ENCODE data around the gene CHMP6. TPM values are rescaled to one million over a fixed set of nuclear protein-coding genes. Genes with fewer than 3 reads are reported as not detected.

The CHMP6 gene
- total RNA-seq, 1 donor from 2014 or later, result 12.5 TPM

DNA sequence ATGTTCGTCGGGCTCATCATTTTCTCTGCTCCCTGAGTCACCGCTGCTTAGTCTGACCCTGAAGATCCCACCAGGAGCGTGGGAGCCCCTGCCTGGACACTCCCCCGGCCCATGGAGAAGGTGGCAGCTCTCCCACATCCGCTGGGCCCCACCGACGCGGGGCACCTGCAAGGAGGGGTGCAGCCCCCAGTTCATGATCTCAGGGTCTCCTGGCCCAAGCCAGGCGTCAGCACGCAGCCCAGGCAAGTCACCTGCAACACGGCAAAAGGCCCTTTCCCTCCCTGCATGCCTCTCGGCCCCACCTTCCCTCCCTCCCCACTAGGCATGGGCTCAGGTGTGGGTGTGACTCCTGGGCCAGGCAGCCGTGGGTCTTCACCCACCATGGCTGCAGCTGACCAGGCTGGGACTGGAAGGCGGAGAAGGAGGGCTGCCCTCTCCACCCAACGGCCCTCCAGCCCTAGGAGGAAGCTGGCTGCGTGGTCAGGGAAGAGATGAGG is 9.7 kb upstream of the CHMP6 start:
- H3K27me3 ChIP-seq (ENCODE audit: control insufficient read depth in 3 of 3, insufficient read depth in 3 of 3, low read length in 3 of 3), result peaks cover 9 to 26% (median 18%) of the 10 kb centered on the region in 3 donors
- no peaks in the 10 kb centered on the region for H3K36me3 ChIP-seq (ENCODE audit: control insufficient read depth in 3 of 3, insufficient read depth in 3 of 3, low read length in 3 of 3)
- no peak overlapping the region for H3K27ac ChIP-seq (ENCODE audit: low read depth, low read length)
- H3K9ac ChIP-seq (ENCODE audit: low read depth in 1 of 3, low read length in 3 of 3), result no peak overlapping the region
- peaks cover 2 to 11% (median 6%) of the 10 kb centered on the region in 3 donors for H3K4me1 ChIP-seq (ENCODE audit: control insufficient read depth in 3 of 3, insufficient read depth in 3 of 3, low read length in 3 of 3)
- no peak overlapping the region for H3K4me3 ChIP-seq (ENCODE audit: low read length in 3 of 3)
- H3K9me3 ChIP-seq (ENCODE audit: control insufficient read depth in 3 of 3, low read length in 3 of 3), result no peaks in the 10 kb centered on the region

GRCh38 chr17:80982426-80982974 is 9.1 kb upstream of the CHMP6 start:
- H3K27ac ChIP-seq (ENCODE audit: low read depth, low read length), result no peak overlapping the region

GRCh38 chr17:80983545-80983944 is 8.1 kb upstream of the CHMP6 start:
- peaks cover 9 to 26% (median 18%) of the 10 kb centered on the region in 3 donors for H3K27me3 ChIP-seq (ENCODE audit: control insufficient read depth in 3 of 3, insufficient read depth in 3 of 3, low read length in 3 of 3)
- H3K27ac ChIP-seq (ENCODE audit: low read depth, low read length), result no peak overlapping the region
- H3K36me3 ChIP-seq (ENCODE audit: control insufficient read depth in 3 of 3, insufficient read depth in 3 of 3, low read length in 3 of 3), result no peaks in the 10 kb centered on the region
- no peaks in the 10 kb centered on the region for H3K9me3 ChIP-seq (ENCODE audit: control insufficient read depth in 3 of 3, low read length in 3 of 3)
- H3K4me3 ChIP-seq (ENCODE audit: low read length in 3 of 3), result no peak overlapping the region
- H3K9ac ChIP-seq (ENCODE audit: low read depth in 1 of 3, low read length in 3 of 3), result no peak overlapping the region
- peaks cover 6 to 19% (median 18%) of the 10 kb centered on the region in 3 donors for H3K4me1 ChIP-seq (ENCODE audit: control insufficient read depth in 3 of 3, insufficient read depth in 3 of 3, low read length in 3 of 3)

More at GRCh38 chr17:80982426-80982974, 9.1 kb upstream of the CHMP6 start:
- Histone ChIP-seq H3K9ac (ENCODE audit: low read depth in 1 of 3, low read length in 3 of 3) (no peak overlapping the region), H3K4me1 (ENCODE audit: control insufficient read depth in 3 of 3, insufficient read depth in 3 of 3, low read length in 3 of 3) (peaks cover 2 to 12% (median 10%) of the 10 kb centered on the region in 3 donors), H3K27me3 (ENCODE audit: control insufficient read depth in 3 of 3, insufficient read depth in 3 of 3, low read length in 3 of 3) (peaks cover 9 to 26% (median 18%) of the 10 kb centered on the region in 3 donors), H3K4me3 (ENCODE audit: low read length in 3 of 3) (no peak overlapping the region), H3K9me3 (ENCODE audit: control insufficient read depth in 3 of 3, low read length in 3 of 3) (no peaks in the 10 kb centered on the region), H3K36me3 (ENCODE audit: control insufficient read depth in 3 of 3, insufficient read depth in 3 of 3, low read length in 3 of 3) (no peaks in the 10 kb centered on the region)

- Histone ChIP-seq H3K9me3 (ENCODE audit: control insufficient read depth in 3 of 3, low read length in 3 of 3) (no peaks in the 10 kb centered on the region), H3K4me1 (ENCODE audit: control insufficient read depth in 3 of 3, insufficient read depth in 3 of 3, low read length in 3 of 3) (peaks cover 8 to 28% (median 24%) of the 10 kb centered on the region in 3 donors), H3K27ac (ENCODE audit: low read depth, low read length) (no peak overlapping the region), H3K4me3 (ENCODE audit: low read length in 3 of 3) (no peak overlapping the region), H3K27me3 (ENCODE audit: control insufficient read depth in 3 of 3, insufficient read depth in 3 of 3, low read length in 3 of 3) (peaks cover 5 to 16% (median 12%) of the 10 kb centered on the region in 3 donors), H3K9ac (ENCODE audit: low read depth in 1 of 3, low read length in 3 of 3) (no peak overlapping the region), H3K36me3 (ENCODE audit: control insufficient read depth in 3 of 3, insufficient read depth in 3 of 3, low read length in 3 of 3) (no peaks in the 10 kb centered on the region)
These were observed 6.9 kb upstream of the CHMP6 start for GRCh38 chr17:80984749-80985148.

DNA sequence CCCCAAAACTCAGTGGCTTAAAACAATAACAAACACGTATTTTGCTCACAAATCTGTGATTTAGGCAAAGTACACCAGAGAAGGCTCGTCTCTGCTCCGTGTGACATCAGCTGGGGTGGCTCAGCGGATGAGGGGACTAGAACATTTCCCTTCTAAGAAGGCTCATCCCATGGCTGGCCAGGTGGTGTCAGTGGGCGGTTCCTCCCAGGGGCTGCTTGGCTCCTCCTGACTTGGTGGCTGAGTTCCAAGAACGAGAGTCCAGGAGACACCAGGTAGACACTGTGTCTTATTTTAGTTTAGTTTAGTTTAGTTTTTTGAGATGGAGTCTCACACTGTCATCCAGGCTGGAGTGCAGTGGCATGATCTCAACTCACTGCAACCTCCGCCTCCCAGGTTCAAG is 5.6 kb upstream of the CHMP6 start:
- no peaks in the 10 kb centered on the region for H3K9me3 ChIP-seq (ENCODE audit: control insufficient read depth in 3 of 3, low read length in 3 of 3)
- H3K27ac ChIP-seq (ENCODE audit: low read depth, low read length), result no peak overlapping the region
- H3K4me3 ChIP-seq (ENCODE audit: low read length in 3 of 3), result no peak overlapping the region
- peaks cover 0 to 10% (median 0%) of the 10 kb centered on the region in 3 donors for H3K27me3 ChIP-seq (ENCODE audit: control insufficient read depth in 3 of 3, insufficient read depth in 3 of 3, low read length in 3 of 3)
- H3K9ac ChIP-seq (ENCODE audit: low read depth in 1 of 3, low read length in 3 of 3), result no peak overlapping the region
- H3K4me1 ChIP-seq (ENCODE audit: control insufficient read depth in 3 of 3, insufficient read depth in 3 of 3, low read length in 3 of 3), result peaks cover 11 to 30% (median 19%) of the 10 kb centered on the region in 3 donors
- no peaks in the 10 kb centered on the region for H3K36me3 ChIP-seq (ENCODE audit: control insufficient read depth in 3 of 3, insufficient read depth in 3 of 3, low read length in 3 of 3)

DNA sequence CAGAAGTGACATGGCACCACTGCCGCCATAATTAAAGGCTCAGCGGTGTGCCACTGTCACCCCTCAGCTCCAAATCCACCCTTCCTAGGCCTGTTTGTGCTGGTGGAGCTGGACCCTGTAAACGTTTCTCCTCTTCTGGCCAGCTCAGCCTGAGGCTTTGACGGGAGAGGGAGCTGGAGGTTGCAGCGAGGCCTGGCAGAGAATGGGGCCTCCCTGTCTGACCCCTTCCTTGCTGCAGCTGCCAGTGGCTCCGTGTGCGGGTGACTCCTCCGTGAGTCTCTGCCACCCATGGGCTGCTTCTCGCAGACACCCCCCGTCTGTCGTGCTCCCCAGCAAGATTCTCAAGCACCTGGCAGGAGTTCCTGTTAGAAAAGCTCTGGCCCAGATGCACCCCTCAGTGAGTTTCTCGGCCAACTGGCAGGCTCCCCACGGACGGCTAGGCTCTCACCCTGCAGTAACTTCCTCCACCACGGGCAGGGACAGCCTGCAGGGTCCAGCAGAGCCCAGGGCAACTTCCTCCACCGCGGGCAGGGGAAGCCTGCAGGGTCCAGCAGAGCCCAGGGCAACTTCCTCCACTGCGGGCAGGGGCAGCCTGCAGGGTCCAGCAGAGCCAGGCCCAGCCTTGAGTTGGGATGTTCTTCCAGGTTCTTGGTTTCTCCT is 4.7 kb upstream of the CHMP6 start:
- H3K9me3 ChIP-seq (ENCODE audit: control insufficient read depth in 3 of 3, low read length in 3 of 3), result no peaks in the 10 kb centered on the region
- H3K27ac ChIP-seq (ENCODE audit: low read depth, low read length), result no peak overlapping the region
- no peaks in the 10 kb centered on the region for H3K36me3 ChIP-seq (ENCODE audit: control insufficient read depth in 3 of 3, insufficient read depth in 3 of 3, low read length in 3 of 3)
- H3K4me3 ChIP-seq (ENCODE audit: low read length in 3 of 3), result no peak overlapping the region
- peaks cover 14 to 30% (median 22%) of the 10 kb centered on the region in 3 donors for H3K4me1 ChIP-seq (ENCODE audit: control insufficient read depth in 3 of 3, insufficient read depth in 3 of 3, low read length in 3 of 3)
- peaks cover 0 to 6% (median 0%) of the 10 kb centered on the region in 3 donors for H3K27me3 ChIP-seq (ENCODE audit: control insufficient read depth in 3 of 3, insufficient read depth in 3 of 3, low read length in 3 of 3)
- no peak overlapping the region for H3K9ac ChIP-seq (ENCODE audit: low read depth in 1 of 3, low read length in 3 of 3)

- peaks cover 20 to 38% (median 28%) of the 10 kb centered on the region in 3 donors for H3K4me1 ChIP-seq (ENCODE audit: control insufficient read depth in 3 of 3, insufficient read depth in 3 of 3, low read length in 3 of 3)
- H3K36me3 ChIP-seq (ENCODE audit: control insufficient read depth in 3 of 3, insufficient read depth in 3 of 3, low read length in 3 of 3), result no peaks in the 10 kb centered on the region
- H3K27ac ChIP-seq (ENCODE audit: low read depth, low read length), result no peak overlapping the region
- no peaks in the 10 kb centered on the region for H3K9me3 ChIP-seq (ENCODE audit: control insufficient read depth in 3 of 3, low read length in 3 of 3)
- H3K9ac ChIP-seq (ENCODE audit: low read depth in 1 of 3, low read length in 3 of 3), result peak overlapping the region in 1 of 3 donors; percentile 25
- H3K27me3 ChIP-seq (ENCODE audit: control insufficient read depth in 3 of 3, insufficient read depth in 3 of 3, low read length in 3 of 3), result no peaks in the 10 kb centered on the region
- H3K4me3 ChIP-seq (ENCODE audit: low read length in 3 of 3), result peak overlapping the region in 1 of 3 donors; percentile 36
These were observed 3.6 kb upstream of the CHMP6 start for GRCh38 chr17:80987941-80988461.

GRCh38 chr17:80989586-80989913 is 2.1 kb upstream of the CHMP6 start:
- Histone ChIP-seq H3K4me3 (ENCODE audit: low read length in 3 of 3) (no peak overlapping the region), H3K4me1 (ENCODE audit: control insufficient read depth in 3 of 3, insufficient read depth in 3 of 3, low read length in 3 of 3) (peaks cover 29 to 51% (median 40%) of the 10 kb centered on the region in 3 donors), H3K9me3 (ENCODE audit: control insufficient read depth in 3 of 3, low read length in 3 of 3) (no peaks in the 10 kb centered on the region), H3K9ac (ENCODE audit: low read depth in 1 of 3, low read length in 3 of 3) (no peak overlapping the region), H3K27me3 (ENCODE audit: control insufficient read depth in 3 of 3, insufficient read depth in 3 of 3, low read length in 3 of 3) (no peaks in the 10 kb centered on the region), H3K36me3 (ENCODE audit: control insufficient read depth in 3 of 3, insufficient read depth in 3 of 3, low read length in 3 of 3) (no peaks in the 10 kb centered on the region), H3K27ac (ENCODE audit: low read depth, low read length) (no peak overlapping the region)

DNA sequence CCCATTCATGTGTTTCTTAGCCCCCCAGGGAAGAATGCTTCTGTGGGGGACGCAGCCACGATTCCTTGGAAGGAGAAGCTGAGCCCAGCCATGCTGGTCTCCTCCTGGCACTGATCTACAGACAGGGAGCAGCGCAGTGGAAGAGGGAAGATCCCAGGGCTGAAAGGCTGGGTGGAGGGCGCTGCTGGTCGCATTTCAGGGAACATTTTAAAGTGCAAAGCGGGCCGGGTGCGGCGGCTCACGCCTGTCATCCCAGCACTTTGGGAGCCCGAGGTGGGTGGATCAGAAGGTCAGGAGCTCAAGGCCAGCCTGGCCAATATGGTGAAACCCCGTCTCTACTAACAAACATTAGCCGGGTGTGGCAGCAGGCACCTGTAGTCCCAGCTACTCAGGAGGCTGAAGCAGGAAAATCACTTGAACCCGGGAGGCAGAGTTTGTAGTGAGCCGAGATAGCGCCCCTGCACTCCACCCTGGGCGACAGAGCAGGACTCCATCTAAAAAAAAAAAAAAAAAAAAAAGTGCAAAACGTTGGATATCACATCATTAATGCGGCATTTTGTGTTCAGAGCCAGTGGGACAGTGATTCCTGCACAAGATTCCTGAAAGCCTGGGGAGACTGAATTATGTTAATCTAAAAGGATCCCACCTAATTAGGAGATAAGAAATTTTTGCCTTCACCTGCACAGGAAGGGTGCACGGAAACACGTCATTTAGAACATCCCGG is 558 bp upstream of the CHMP6 start:
- Histone ChIP-seq H3K9ac (ENCODE audit: low read depth in 1 of 3, low read length in 3 of 3) (peak overlapping the region; percentile 78 to 91 (median 83)), H3K9me3 (ENCODE audit: control insufficient read depth in 3 of 3, low read length in 3 of 3) (no peaks in the 10 kb centered on the region), H3K27ac (ENCODE audit: low read depth, low read length) (no peak overlapping the region), H3K4me1 (ENCODE audit: control insufficient read depth in 3 of 3, insufficient read depth in 3 of 3, low read length in 3 of 3) (peaks cover 29 to 51% (median 37%) of the 10 kb centered on the region in 3 donors), H3K36me3 (ENCODE audit: control insufficient read depth in 3 of 3, insufficient read depth in 3 of 3, low read length in 3 of 3) (peaks cover 8 to 13% (median 11%) of the 10 kb centered on the region in 3 donors), H3K4me3 (ENCODE audit: low read length in 3 of 3) (peak overlapping the region; percentile 72 to 93 (median 81)), H3K27me3 (ENCODE audit: control insufficient read depth in 3 of 3, insufficient read depth in 3 of 3, low read length in 3 of 3) (no peaks in the 10 kb centered on the region)

All from skeletal muscle tissue (tissue), 4 donors.